ENCODE data around the gene DLGAP1. TPM values are rescaled to one million over a fixed set of nuclear protein-coding genes. Genes with fewer than 3 reads are reported as not detected.
A peak's percentile ranks its signal among the peaks of the same experiment; 100 is the strongest.

The DLGAP1 gene
- total RNA-seq, 1 experiment from 2014 or later: 23.2 TPM

GRCh38 chr18:3728704-3729437 lies 726.2 kb downstream of the DLGAP1 start:
- H3K4me1 Mint-ChIP-seq: 0 out of 4 replicates have a peak, but pooled peaks cover 0 to 4% of the 10 kb centered on the region in 2 experiments
- no peak for DNase-seq

More at GRCh38 chr18:3728704-3729437, 726.2 kb downstream of the DLGAP1 start:
- H3K9ac ChIP-seq (ENCODE audit: extremely low read depth, insufficient read length, low read length): no peak overlapping the region
- no peak overlapping the region for H3K4me2 ChIP-seq (ENCODE audit: insufficient read depth, insufficient read length, low read length)
- no peaks in the 10 kb centered on the region for H3K27me3 ChIP-seq (ENCODE audit: insufficient read depth, low read length)
- H3K36me3 Mint-ChIP-seq (ENCODE audit: insufficient read depth in 1 of 3, low read depth in 3 of 3): peaks cover 4 to 13% (median 4%) of the 10 kb centered on the region in 3 experiments; a peak in 6 of 7 replicates
- no peak for TF ChIP-seq CTCF (conservative IDR thresholded peaks at IDR 0.05)
- H3K4me3 Mint-ChIP-seq: no peak overlapping the region
- no peaks in the 10 kb centered on the region for H3K23me2 ChIP-seq (ENCODE audit: insufficient read length, low read depth, low read length, poor library complexity, severe bottlenecking)
- H3K9me3 Mint-ChIP-seq: no peaks in the 10 kb centered on the region
- no peak overlapping the region for H2BK120ac ChIP-seq (ENCODE audit: low read depth, low read length, poor library complexity, severe bottlenecking)
- H3K4me1 ChIP-seq (ENCODE audit: insufficient read depth, low read length): no peaks in the 10 kb centered on the region
- no peak overlapping the region for H2BK15ac ChIP-seq (ENCODE audit: low read depth, low read length)
- H2BK5ac ChIP-seq (ENCODE audit: insufficient read length, low read length): no peak overlapping the region
- no peak overlapping the region for H3K18ac ChIP-seq (ENCODE audit: insufficient read length, low read depth, low read length)
- no peaks in the 10 kb centered on the region for H3K79me2 ChIP-seq (ENCODE audit: insufficient read depth, low read length)
- H3K9me3 ChIP-seq (ENCODE audit: control insufficient read depth, low read depth, low read length): no peaks in the 10 kb centered on the region
- H3K79me1 ChIP-seq (ENCODE audit: insufficient read depth, low read depth, low read length, poor library complexity, severe bottlenecking): no peaks in the 10 kb centered on the region
- H4K20me1 ChIP-seq (ENCODE audit: control insufficient read depth, insufficient read depth, insufficient read length): no peaks in the 10 kb centered on the region
- H3K23ac ChIP-seq (ENCODE audit: insufficient read length, low read depth, low read length): no peak overlapping the region
- H4K8ac ChIP-seq (replicated peaks; ENCODE audit: insufficient read length, low read depth, low read length): no peak overlapping the region
- no CpG with 5 or more reads among the region's 35 CpGs for WGBS (ENCODE audit: extremely low coverage, insufficient read length, low lambda C conversion rate)
- H2AK5ac ChIP-seq (ENCODE audit: insufficient read length, low read length): no peak overlapping the region
- H3K27ac Mint-ChIP-seq: 0 out of 7 replicates have a peak overlapping the region, but pooled peaks of 1 of the 3 experiments have one; percentile 37
- H3K4ac ChIP-seq (ENCODE audit: low read depth, low read length): no peak overlapping the region
- H3K56ac ChIP-seq (ENCODE audit: insufficient read length, low read depth, low read length): no peak overlapping the region
- no peak overlapping the region for H4K5ac ChIP-seq (ENCODE audit: insufficient read length, low read depth, low read length)
- no peak overlapping the region for H4K91ac ChIP-seq (ENCODE audit: insufficient read length, low read depth, low read length)
- H3K27ac ChIP-seq (ENCODE audit: insufficient read length, low read depth, low read length): no peak overlapping the region
- H2AFZ ChIP-seq (ENCODE audit: low read length): no peak overlapping the region
- H3T11ph ChIP-seq (ENCODE audit: low read length): no peak overlapping the region
- H2BK20ac ChIP-seq (ENCODE audit: low read depth, low read length, poor library complexity, severe bottlenecking): no peak overlapping the region
- H3K27me3 Mint-ChIP-seq (ENCODE audit: low read depth): no peaks in the 10 kb centered on the region
- H2BK12ac ChIP-seq (ENCODE audit: insufficient read length, low read depth, low read length): no peak overlapping the region
- no peak overlapping the region for H3K14ac ChIP-seq (ENCODE audit: insufficient read depth, low read length)
